A673 (cell line): ENCODE measurements around the gene ST6GALNAC4. TPM values are rescaled to one million over a fixed set of nuclear protein-coding genes. Genes with fewer than 3 reads are reported as not detected.

Experiments
- BruUV-seq: library from RNA; stranded (reverse); fragments of 400-500 nt; replicated peaks from 2 replicates; lab custom pipeline; 2021; lab: Mats Ljungman, UMichigan
- CTCF ChIA-PET: fragments of 300-600 bp; sonication (Branson Sonifier 250); formaldehyde crosslinking; loops from one replicate; lab custom pipeline; 2022; ENCODE audit warnings: antibody characterized with exemption; lab: Charles Lee
- POLR2A ChIA-PET: fragments of 300-600 bp; sonication (Branson Sonifier 250); formaldehyde crosslinking; loops from one replicate; lab custom pipeline; 2022; ENCODE audit warnings: antibody characterized with exemption; ENCODE audit not compliant: low non-redundant PET; lab: Charles Lee
- DNase-seq: peaks from one replicate; pipeline ENCODE4 v3.0.0-alpha.2; 2015; ENCODE audit warnings: low spot score
- H3K27ac ChIP-seq: fragments of 200-600 bp; sonication (generic); 2 replicates; pipeline ENCODE4 v1.5.1; 2016; ENCODE audit warnings: mixed run types, low read depth, mild to moderate bottlenecking, mixed read lengths, antibody characterized with exemption, low read length; ENCODE audit not compliant: poor library complexity, severe bottlenecking
- H3K27me3 ChIP-seq: fragments of 200-600 bp; sonication (generic); replicated peaks from 2 replicates; pipeline ENCODE4 v1.6.1; 2017; ENCODE audit warnings: mixed run types, low read depth, mild to moderate bottlenecking, mixed read lengths, antibody characterized with exemption, low read length; ENCODE audit not compliant: insufficient read depth, poor library complexity
- H3K36me3 ChIP-seq: fragments of 200-600 bp; sonication (generic); 2 replicates; pipeline ENCODE4 v1.6.1; 2016; ENCODE audit warnings: mixed run types, mild to moderate bottlenecking, mixed read lengths, antibody characterized with exemption, low read length; ENCODE audit not compliant: insufficient read depth, poor library complexity, severe bottlenecking
- H3K4me1 ChIP-seq: fragments of 200-600 bp; sonication (generic); 2 replicates; pipeline ENCODE4 v1.6.1; 2017; ENCODE audit warnings: mixed run types, mild to moderate bottlenecking, mixed read lengths, antibody characterized with exemption, low read length; ENCODE audit not compliant: insufficient read depth, poor library complexity, severe bottlenecking
- H3K4me3 ChIP-seq: fragments of 200-600 bp; sonication (generic); 2 replicates; pipeline ENCODE4 v1.5.1; 2016; ENCODE audit warnings: low read depth, mixed run types, mild to moderate bottlenecking, mixed read lengths, low read length; ENCODE audit not compliant: poor library complexity, severe bottlenecking
- H3K9me3 ChIP-seq: fragments of 200-600 bp; sonication (generic); 2 replicates; pipeline ENCODE4 v1.6.1; 2016; ENCODE audit warnings: mixed run types, low read depth, mild to moderate bottlenecking, mixed read lengths, antibody characterized with exemption, low read length; ENCODE audit not compliant: poor library complexity, severe bottlenecking
- CTCF ChIP-seq: fragments of 300-800, 200-600 bp; sonication (generic); conservative IDR thresholded peaks from 2 replicates; pipeline ENCODE4 v1.5.1; 2017; ENCODE audit warnings: low read depth, mild to moderate bottlenecking, antibody characterized with exemption, low read length, moderate library complexity, mixed read lengths
- EZH2 ChIP-seq: fragments of 200-600 bp; sonication (generic); IDR thresholded peaks from 2 replicates; pipeline ENCODE4 v1.6.1; 2017; ENCODE audit warnings: borderline replicate concordance, low read depth, mild to moderate bottlenecking, mixed read lengths, antibody characterized with exemption, low read length; ENCODE audit not compliant: poor library complexity, severe bottlenecking
- intact Hi-C: fragments of 100-400 bp; cut with micrococcal nuclease; formaldehyde crosslinking; loops from one replicate; pipeline ENCODE4 v1.10.0; 2022; ENCODE audit not compliant: unreplicated experiment
- microRNA-seq: library from miRNA; unstranded; fragments of <30 nt; microRNA quantifications from one replicate; pipeline ENCODE4 v1.2.0, GENCODE V29; 2021
- total RNA-seq: library from RNA; stranded (reverse); gene quantifications from 2 replicates; pipeline ENCODE4 v1.2.3, GENCODE V29; 2021

ST6GALNAC4 gene
- total RNA-seq, 1 experiment from 2014 or later: 11.8 TPM

DNA sequence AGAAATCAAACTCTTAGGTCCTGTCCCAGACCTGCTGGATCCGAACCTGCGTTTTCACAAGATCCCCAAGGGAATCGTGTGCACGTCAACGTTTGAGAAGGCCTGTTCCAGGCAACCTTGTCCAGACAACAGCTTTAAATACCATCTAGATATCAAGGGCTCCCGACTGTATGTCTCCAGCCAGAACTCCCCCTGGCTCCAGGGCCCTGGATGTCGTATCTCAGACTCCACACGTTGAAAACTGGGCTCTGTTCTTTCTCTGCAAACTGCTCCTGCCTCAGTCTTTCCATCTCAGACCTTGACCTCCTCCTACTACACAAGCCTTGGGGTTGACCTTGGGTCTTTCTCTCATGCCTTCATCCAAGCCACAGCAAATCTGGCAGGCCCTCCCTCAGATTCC, 56.6 kb downstream of the ST6GALNAC4 start:
- TF ChIP-seq CTCF: no peak
- TF ChIP-seq EZH2: no peak
- Histone ChIP-seq H3K36me3 (no peaks in the 10 kb centered on the region), H3K27me3 (no peaks in the 10 kb centered on the region), H3K4me3 (no peak overlapping the region), H3K9me3 (no peaks in the 10 kb centered on the region), H3K4me1 (no peaks in the 10 kb centered on the region), H3K27ac (no peak overlapping the region)
- ChIA-PET POLR2A (no interaction called here), CTCF (interaction anchor here (0.6 kb wide), 1 partner anchor 34 kb away, joined by 3 read pairs; no protein-coding TSS in a partner anchor)
- intact Hi-C loops: no loop called here
- DNase-seq: no peak
- no TSS peak for BruUV-seq

- TF ChIP-seq CTCF: no peak
- no peak for TF ChIP-seq EZH2
- no peak overlapping the region for H3K4me3 ChIP-seq
- H3K9me3 ChIP-seq: no peaks in the 10 kb centered on the region
- peaks cover 9% of the 10 kb centered on the region for H3K4me1 ChIP-seq
- no TSS peak for BruUV-seq
- DNase-seq: no peak
- H3K36me3 ChIP-seq: no peaks in the 10 kb centered on the region
- intact Hi-C loops: no loop called here
- H3K27me3 ChIP-seq: no peaks in the 10 kb centered on the region
- ChIA-PET CTCF (no interaction called here), POLR2A (no interaction called here)
- no peak overlapping the region for H3K27ac ChIP-seq
Observed at GRCh38 chr9:127858041-127858512, 58.8 kb downstream of the ST6GALNAC4 start.

Small RNA genes lying within 50 kb of the gene (microRNA-seq; reads per million reads assigned to microRNA genes)
- gene MIR4672: 2.7 reads per million, percentile 3 among the genes with 10 or more reads in this experiment

Other genes starting within 250 kb of the ST6GALNAC4 start
- not detected in 2 replicates for gene CFAP157, start 210.1 kb downstream of the ST6GALNAC4 start, total RNA-seq
- 9.3 and 10.7 TPM in 2 replicates for gene PTRH1, start 201.4 kb downstream of the ST6GALNAC4 start, total RNA-seq
- not detected in 2 replicates for gene TTC16, start 201.0 kb downstream of the ST6GALNAC4 start, total RNA-seq
- gene TOR2A, start 181.7 kb downstream of the ST6GALNAC4 start, total RNA-seq: 9.1 and 9.2 TPM in 2 replicates
- gene SH2D3C, start 138.4 kb downstream of the ST6GALNAC4 start, total RNA-seq: not detected in 2 replicates
- gene CDK9, start 131.0 kb downstream of the ST6GALNAC4 start, total RNA-seq: 68.0 and 77.7 TPM in 2 replicates
- gene FPGS, start 114.2 kb downstream of the ST6GALNAC4 start, total RNA-seq: 74.9 and 78.2 TPM in 2 replicates
- 29.9 and 31.1 TPM in 2 replicates for gene ENG, start 62.4 kb downstream of the ST6GALNAC4 start, total RNA-seq
- 35.8 and 52.9 TPM in 2 replicates for gene AK1, start 39.4 kb downstream of the ST6GALNAC4 start, total RNA-seq
- gene ST6GALNAC6, start 17.4 kb downstream of the ST6GALNAC4 start, total RNA-seq: 34.7 and 40.4 TPM in 2 replicates
- gene PIP5KL1, start 13.7 kb upstream of the ST6GALNAC4 start, total RNA-seq: 2.6 and 3.9 TPM in 2 replicates
- gene DPM2, start 20.8 kb upstream of the ST6GALNAC4 start, total RNA-seq: 51.5 and 52.9 TPM in 2 replicates
- 30.0 and 34.1 TPM in 2 replicates for gene EEIG1, start 63.9 kb upstream of the ST6GALNAC4 start, total RNA-seq
- gene NAIF1, start 150.3 kb upstream of the ST6GALNAC4 start, total RNA-seq: 9.3 and 10.8 TPM in 2 replicates
- gene SLC25A25, start 151.2 kb upstream of the ST6GALNAC4 start, total RNA-seq: 24.7 and 26.1 TPM in 2 replicates
- gene PTGES2, start 210.7 kb upstream of the ST6GALNAC4 start, total RNA-seq: 120 and 122 TPM in 2 replicates
- gene LCN2, start 232.4 kb upstream of the ST6GALNAC4 start, total RNA-seq: not detected in 2 replicates
- gene BBLN, start 243.2 kb upstream of the ST6GALNAC4 start, total RNA-seq: 41.9 and 50.2 TPM in 2 replicates